OCI-LY1 (cell line): ENCODE measurements around the gene MGST2.

Experiments used
- CTCF ChIP-seq: fragments of 200-600 bp; sonication (generic), shearing (Covaris generic); IDR thresholded peaks from 2 replicates; pipeline ENCODE4 v1.5.1; 2017; ENCODE audit warnings: mild to moderate bottlenecking, antibody characterized with exemption, low read length, moderate library complexity, mixed read lengths
- EZH2 ChIP-seq: fragments of 200-600 bp; sonication (generic), shearing (Covaris generic); IDR thresholded peaks from 2 replicates; pipeline ENCODE4 v1.8.0; 2017; ENCODE audit warnings: borderline replicate concordance, mixed run types, mild to moderate bottlenecking, antibody characterized with exemption, low read length, moderate library complexity, mixed read lengths

- TF ChIP-seq CTCF (no peak), EZH2 (no peak)
These were observed 23.3 kb upstream of the MGST2 start for GRCh38 chr4:139642364-139642763.
